SK-N-SH (cell line): ENCODE measurements around the gene SRGAP1.

Experiments
- CTCF ChIP-seq: fragments of 200-600 bp; sonication (generic); IDR thresholded peaks from 2 replicates; pipeline ENCODE4 v1.6.1; 2017; ENCODE audit warnings: antibody characterized with exemption, mild to moderate bottlenecking, moderate library complexity
- NRF1 ChIP-seq: IDR thresholded peaks from 2 replicates; pipeline ENCODE4 v1.6.1; 2012; ENCODE audit warnings: low read depth, mild to moderate bottlenecking, low read length
- POLR2AphosphoS5 ChIP-seq: IDR thresholded peaks from 2 replicates; pipeline ENCODE4 v1.6.1; 2012; ENCODE audit warnings: low read depth, low read length
- RAD21 ChIP-seq: IDR thresholded peaks from 2 replicates; pipeline ENCODE4 v1.6.1; 2012; ENCODE audit warnings: mild to moderate bottlenecking, low read length
- TF ChIP-seq, protein P1 (sequence below): IDR thresholded peaks from 2 replicates; pipeline ENCODE4 v1.4.0; 2012; ENCODE audit warnings: low read depth, borderline replicate concordance

DNA sequence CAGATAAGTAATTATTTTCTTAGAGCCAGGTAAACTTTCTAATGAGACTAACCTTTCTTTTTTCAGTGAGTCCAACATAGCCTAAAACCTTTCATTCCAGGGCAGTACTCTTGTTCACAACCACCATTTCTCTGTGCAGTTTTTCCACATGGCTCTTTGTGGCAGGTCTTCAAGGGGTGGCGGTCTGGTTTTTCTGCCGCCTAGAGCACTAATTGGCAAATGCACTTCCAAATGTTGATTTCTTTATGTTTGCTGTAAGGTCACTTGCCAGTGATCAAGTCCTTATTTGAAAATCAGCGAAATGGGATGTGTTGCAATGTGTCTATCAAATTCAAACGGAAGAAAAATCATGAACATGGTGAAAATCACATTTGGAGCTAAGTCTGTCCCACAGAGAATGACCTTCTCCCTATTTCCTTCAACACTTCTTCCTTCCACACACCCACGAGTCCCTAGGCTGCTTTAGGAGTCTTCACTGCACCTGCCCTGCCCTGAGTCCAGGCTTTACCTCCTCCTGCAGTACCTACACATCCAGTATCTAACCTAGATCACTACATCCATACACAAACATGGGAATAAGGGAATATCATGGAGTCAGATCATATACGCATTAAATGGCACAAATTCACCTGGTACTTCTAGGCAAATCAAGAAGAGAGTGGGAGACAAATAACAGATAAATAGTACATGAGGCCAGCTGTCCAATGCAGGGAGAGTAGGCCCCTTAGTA is 1.9 kb downstream of the SRGAP1 start:
- TF ChIP-seq CTCF (no peak), POLR2AphosphoS5 (no peak), RAD21 (peak; percentile 19; the same call in 1 of the 2 replicates), NRF1 (no peak)
- TF ChIP-seq, protein P1, sequence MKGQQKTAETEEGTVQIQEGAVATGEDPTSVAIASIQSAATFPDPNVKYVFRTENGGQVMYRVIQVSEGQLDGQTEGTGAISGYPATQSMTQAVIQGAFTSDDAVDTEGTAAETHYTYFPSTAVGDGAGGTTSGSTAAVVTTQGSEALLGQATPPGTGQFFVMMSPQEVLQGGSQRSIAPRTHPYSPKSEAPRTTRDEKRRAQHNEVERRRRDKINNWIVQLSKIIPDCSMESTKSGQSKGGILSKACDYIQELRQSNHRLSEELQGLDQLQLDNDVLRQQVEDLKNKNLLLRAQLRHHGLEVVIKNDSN, result no peak
